NCI-H1092 (cell line): ENCODE results near the gene HPCAL4.

Source experiments
- DNase-seq: peaks from one replicate; lab custom pipeline; 2025; lab: John Stamatoyannopoulos, UW

Gene HPCAL4

GRCh38 chr1:39691383-39692151, at the start of gene HPCAL4:
Gene HPCAL4, minus strand, starts transcription at chr1:39691433. Its CDS starts 6,830 bp downstream, at chr1:39684603.
- peak; percentile 100 for DNase-seq

- DNase-seq, result peak; percentile 99
Observed at GRCh38 chr1:39738622-39739366, 47.6 kb upstream of the HPCAL4 start, which contains the start of gene PPIE. Gene PPIE, plus strand, starts transcription at chr1:39738882. Its CDS starts 19 bp downstream, at chr1:39738901.

GRCh38 chr1:39737546-39738169, 46.4 kb upstream of the HPCAL4 start:
- no peak for DNase-seq

GRCh38 chr1:39735731-39736130, 44.5 kb upstream of the HPCAL4 start:
- no peak for DNase-seq

GRCh38 chr1:39733161-39733560, 41.9 kb upstream of the HPCAL4 start:
- no peak for DNase-seq

- DNase-seq, result no peak
Observed at GRCh38 chr1:39732730-39733129, 41.5 kb upstream of the HPCAL4 start.

- no peak for DNase-seq
Observed at GRCh38 chr1:39729842-39730241, 38.6 kb upstream of the HPCAL4 start.

GRCh38 chr1:39729030-39729429, 37.8 kb upstream of the HPCAL4 start:
- DNase-seq, result no peak

- DNase-seq, result no peak
Observed at GRCh38 chr1:39727932-39728317, 36.7 kb upstream of the HPCAL4 start.

DNA sequence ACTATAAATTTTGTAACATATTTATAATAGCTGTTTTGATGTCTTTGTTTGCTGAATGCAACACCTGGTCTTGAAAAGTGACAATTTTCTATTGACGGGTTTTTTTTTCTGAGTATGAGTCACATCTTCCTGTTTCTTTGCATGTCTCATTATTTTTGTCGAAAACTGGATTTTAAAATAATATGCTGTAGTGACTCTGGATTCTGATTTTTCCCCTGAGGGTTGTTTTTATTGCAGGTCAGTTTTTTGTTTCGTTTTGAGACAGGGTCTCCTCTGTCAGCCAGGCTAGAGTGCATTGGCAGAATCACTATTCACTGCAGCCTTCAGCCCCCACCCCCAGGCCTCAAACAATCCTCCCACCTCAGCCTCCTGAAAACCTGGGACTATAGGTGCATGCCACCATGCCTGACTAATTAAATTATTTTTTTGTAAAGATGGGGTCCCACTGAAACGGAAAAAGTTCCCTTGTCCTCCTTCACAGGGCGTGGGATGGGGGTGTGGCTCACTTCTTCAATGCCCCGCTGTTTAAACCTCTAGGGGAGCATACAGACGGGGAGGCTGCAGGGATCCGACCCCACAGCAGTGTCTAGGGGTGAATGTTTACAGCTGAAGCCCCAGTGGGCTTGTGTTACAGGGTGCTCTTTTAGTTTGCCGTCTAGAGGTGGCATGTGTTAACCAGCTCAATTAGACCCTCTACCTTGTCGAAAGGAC, 36.1 kb upstream of the HPCAL4 start:
- DNase-seq, result no peak

- DNase-seq, result no peak
Observed at GRCh38 chr1:39726600-39726999, 35.4 kb upstream of the HPCAL4 start.

GRCh38 chr1:39722495-39722894, 31.3 kb upstream of the HPCAL4 start:
- no peak for DNase-seq

GRCh38 chr1:39721664-39722063, 30.4 kb upstream of the HPCAL4 start:
- DNase-seq, result no peak

- peak; percentile 97 for DNase-seq
Observed at GRCh38 chr1:39720094-39720999, 29.1 kb upstream of the HPCAL4 start.

GRCh38 chr1:39717809-39718208, 26.6 kb upstream of the HPCAL4 start:
- DNase-seq, result no peak

GRCh38 chr1:39713557-39713956, 22.3 kb upstream of the HPCAL4 start:
- DNase-seq, result no peak

DNA sequence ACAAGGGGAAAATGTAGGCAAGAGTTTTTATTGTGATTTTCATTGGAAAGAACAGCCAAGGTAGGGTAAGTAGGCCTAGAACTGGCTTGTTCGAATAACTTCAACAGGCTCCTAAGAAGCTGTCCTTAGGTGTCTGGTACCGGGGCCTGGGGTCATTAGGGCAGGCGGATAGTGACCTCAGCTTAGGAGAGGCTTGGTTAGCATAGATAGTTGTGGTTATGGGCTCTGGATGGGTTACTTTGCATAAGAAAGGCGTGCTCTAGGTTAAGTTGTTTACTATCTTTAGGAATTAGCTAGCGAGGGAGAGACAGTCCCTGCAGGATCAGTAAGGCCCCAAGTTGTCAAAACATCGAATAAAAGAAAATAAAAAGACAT, 20.7 kb upstream of the HPCAL4 start:
- no peak for DNase-seq

- DNase-seq, result no peak
Observed at GRCh38 chr1:39711104-39711965, 20.1 kb upstream of the HPCAL4 start.

DNA sequence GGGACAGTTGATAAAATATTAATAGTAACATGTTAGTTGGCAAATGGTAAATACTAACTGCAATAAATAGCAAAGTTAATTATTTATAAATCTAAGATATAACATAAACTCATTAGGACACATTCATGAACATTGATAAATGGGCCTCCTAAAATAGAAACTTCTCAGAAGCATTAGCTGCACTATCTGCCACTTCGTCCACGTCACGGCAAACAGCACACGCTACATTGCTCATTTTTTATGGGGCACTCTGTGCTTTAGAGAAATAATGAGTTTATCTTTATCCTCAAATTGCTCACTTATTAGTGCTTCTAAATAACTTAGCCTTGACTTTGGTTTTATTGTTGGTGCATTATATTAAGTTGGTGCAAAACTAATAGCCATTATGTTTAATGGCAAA, 16.3 kb upstream of the HPCAL4 start:
- DNase-seq, result no peak

DNA sequence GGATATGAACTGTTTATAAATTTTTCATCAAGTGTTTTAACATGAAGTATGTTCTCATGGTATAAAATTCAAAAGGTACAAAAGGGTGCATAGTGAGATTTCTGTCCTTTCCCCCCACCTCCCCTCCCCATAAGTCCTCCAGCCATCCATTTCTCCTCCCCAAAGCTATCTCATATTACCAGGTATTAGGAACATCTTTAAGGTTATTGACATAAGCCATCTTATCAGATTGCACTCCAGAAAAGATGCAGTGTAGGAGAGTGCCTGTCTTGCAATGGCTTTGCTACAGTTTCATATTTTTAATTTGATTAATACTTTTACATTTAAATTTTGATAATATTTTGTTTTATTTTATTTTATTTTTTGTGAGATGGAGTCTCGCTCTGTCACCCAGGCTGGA, 13.5 kb upstream of the HPCAL4 start:
- no peak for DNase-seq
